GM12875 (cell line): ENCODE measurements around the gene SMAD3.

Source experiments
- H3K4me3 ChIP-seq: one replicate; pipeline ENCODE4 v1.5.1; 2011; ENCODE audit warnings: low read depth, low read length, control low read depth
- TF ChIP-seq, protein P1 (sequence below): IDR thresholded peaks from 2 replicates; pipeline ENCODE4 v1.5.1; 2011; ENCODE audit warnings: low read depth, mild to moderate bottlenecking, control low read depth, inconsistent platforms, low read length, moderate library complexity, borderline replicate concordance; ENCODE audit not compliant: insufficient read depth

The SMAD3 gene

DNA sequence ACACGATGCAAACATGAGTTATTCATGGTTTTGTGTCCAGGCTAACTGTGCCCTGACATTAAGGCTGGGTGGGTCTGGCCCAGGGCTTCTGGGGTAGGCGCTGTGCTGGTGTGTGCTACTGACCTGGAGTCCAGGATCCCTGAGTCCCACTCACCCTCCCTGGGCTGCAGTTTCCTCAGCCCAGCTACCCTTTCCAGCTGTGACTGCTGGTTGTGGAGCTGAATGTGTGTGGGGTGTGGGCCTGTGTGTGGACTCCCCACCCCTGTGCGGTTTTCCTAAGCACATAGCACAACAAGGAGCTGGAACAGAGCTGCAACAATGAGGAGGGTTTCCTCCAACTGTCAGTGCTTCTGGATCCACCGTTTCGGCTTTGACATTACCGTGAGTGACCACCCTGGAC, 38.0 kb downstream of the SMAD3 start:
- no peak overlapping the region for H3K4me3 ChIP-seq
- TF ChIP-seq, protein P1, sequence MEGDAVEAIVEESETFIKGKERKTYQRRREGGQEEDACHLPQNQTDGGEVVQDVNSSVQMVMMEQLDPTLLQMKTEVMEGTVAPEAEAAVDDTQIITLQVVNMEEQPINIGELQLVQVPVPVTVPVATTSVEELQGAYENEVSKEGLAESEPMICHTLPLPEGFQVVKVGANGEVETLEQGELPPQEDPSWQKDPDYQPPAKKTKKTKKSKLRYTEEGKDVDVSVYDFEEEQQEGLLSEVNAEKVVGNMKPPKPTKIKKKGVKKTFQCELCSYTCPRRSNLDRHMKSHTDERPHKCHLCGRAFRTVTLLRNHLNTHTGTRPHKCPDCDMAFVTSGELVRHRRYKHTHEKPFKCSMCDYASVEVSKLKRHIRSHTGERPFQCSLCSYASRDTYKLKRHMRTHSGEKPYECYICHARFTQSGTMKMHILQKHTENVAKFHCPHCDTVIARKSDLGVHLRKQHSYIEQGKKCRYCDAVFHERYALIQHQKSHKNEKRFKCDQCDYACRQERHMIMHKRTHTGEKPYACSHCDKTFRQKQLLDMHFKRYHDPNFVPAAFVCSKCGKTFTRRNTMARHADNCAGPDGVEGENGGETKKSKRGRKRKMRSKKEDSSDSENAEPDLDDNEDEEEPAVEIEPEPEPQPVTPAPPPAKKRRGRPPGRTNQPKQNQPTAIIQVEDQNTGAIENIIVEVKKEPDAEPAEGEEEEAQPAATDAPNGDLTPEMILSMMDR, result no peak

DNA sequence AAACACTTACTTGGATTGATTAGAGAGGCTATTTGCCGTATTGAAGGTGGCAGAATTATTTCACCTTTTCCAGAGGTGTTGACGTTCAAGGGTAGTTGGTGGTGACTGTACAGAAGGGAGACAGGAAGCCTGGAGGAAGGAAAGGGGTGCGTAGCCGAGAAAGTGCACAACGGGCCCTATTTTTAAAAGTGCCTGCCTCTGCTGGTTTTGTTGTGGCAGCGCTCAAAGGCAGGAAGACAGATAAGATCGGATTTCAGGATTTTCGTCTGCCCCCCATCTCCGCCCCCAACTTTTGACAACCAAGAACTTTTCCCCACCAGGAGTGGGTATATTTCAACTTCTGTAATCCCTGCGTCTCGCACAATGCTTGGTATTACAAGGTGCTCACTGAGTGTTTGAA, 38.5 kb downstream of the SMAD3 start:
- TF ChIP-seq, protein P1, result no peak
- H3K4me3 ChIP-seq, result no peak overlapping the region

DNA sequence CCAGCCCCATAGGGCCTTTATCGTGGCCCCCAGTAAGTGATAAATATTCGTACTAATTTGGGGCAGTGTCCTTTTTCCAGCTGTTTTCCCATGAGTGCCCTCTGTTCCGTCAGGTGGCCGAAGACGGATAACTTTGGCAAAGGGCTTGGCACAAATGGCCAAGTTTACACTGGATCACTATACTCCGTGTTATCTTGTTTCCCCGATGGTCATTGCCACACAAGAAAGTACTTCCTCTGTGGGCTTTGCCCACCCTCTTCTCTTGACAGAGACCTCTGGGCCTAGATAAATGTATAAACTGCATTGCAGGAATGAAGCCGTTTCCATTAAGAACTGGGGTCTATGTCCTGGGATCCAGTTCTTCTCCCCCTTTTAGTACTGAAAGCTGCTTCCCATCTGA, 39.1 kb downstream of the SMAD3 start:
- TF ChIP-seq, protein P1, result no peak
- H3K4me3 ChIP-seq, result no peak overlapping the region

DNA sequence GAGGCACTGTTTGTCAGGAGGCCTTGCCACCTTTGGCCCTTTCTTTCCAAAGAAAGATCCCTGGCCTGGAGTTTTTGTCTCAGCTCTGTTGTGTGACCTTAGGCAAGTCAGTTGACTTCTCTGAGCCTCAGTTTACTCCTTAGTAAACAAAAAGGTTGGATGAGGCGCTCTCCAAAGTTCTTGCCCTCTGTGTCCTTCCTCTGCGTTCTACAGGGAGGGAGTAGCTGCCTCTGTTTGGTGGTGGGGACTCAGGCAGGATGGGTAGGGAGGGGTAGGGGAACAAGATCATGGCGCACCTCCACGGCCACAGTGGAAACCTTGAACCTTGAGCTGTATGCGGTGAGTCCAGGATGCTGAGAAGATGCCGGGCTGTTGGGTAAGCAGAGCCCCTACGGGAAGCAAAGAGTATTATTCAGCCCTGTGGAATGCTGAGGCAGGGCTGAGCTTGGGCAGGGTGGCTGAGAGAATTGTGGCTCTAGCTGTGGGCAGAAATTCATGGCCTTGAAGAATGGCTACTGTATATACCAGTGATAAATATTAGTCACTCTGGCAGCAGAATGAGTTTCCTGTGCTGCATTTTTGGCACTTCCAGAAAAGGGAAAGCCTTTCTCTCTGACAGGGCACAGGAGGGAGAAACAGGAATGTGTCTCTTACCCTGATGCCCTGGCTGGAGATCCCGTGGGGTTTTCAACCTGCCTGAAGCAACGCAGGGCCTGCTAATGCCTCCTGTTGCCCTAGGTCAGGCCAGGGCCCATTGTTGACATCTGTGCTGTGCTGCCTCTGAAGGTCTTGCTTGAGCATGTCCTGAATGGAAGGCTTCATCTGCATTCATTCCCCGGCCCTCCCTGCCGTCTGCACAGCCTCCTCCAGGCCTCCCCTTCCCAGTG, 39.9 kb downstream of the SMAD3 start:
- TF ChIP-seq, protein P1, result no peak
- no peak overlapping the region for H3K4me3 ChIP-seq

DNA sequence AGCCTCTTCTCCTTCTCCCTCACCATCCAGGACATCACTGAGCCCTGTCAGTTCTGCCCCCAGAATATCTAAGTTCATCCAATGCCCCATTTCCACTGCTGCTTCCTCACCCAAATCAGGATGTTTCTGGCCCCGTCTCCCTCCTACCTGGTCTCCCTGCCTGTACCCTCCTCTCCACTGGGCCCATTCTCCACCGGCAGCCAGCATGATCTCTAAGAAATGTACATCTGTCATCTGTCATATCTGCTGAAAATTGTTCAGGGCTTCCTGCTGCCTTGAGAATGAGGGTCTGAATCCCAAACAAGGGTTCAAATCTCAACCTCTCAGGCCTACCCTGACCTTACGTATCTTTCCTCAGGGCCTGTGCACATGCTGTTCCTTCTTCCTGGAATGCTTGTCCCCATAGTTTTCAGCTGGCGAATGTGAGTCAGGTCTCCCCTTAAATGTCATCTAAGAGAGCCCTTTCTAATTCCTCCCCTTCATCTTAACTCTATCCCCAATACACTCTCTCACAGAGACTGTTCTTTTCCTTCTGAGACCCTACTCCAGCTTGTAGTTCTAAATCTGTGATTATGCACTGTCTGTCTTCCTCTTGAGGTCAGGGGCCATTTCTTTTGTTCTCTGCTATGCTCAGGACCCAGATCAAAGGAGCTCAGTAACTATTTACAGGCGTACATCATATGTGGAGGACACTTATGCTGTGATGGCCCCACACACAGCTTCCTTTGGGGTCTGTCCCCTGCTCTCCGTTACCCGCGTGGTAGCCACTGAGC, 40.8 kb downstream of the SMAD3 start:
- TF ChIP-seq, protein P1, result no peak
- H3K4me3 ChIP-seq, result no peak overlapping the region

DNA sequence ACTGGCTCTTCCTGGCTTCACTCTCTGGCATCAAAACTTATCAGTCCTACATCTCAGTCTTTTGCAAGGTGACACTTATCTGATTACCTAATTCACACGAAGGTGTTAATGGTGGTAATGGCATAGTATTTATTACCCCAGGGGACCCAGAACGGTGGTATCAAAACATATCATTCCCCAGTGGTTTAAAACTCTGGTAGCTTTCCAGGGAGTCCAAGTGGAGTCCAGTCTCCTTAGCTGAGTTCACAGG, 41.3 kb downstream of the SMAD3 start:
- H3K4me3 ChIP-seq, result no peak overlapping the region
- TF ChIP-seq, protein P1, result no peak
